ENCODE results near the gene FAM83F. TPM values are rescaled to one million over a fixed set of nuclear protein-coding genes. Genes with fewer than 3 reads are reported as not detected.

Gene FAM83F
- total RNA-seq, 1 donor: not detected

GRCh38 chr22:40009951-40010671, 15.4 kb downstream of the FAM83F start:
- Histone ChIP-seq H3K4me1 (ENCODE audit: insufficient read depth, low read length) (no peaks in the 10 kb centered on the region), H3K27me3 (ENCODE audit: insufficient read depth, low read length) (peaks cover 29% of the 10 kb centered on the region), H3K9me3 (ENCODE audit: low read depth, low read length) (no peaks in the 10 kb centered on the region), H3K36me3 (ENCODE audit: insufficient read depth, low read length) (no peaks in the 10 kb centered on the region), H4K20me1 (ENCODE audit: insufficient read depth, low read length) (no peaks in the 10 kb centered on the region), H3K4me2 (ENCODE audit: insufficient read depth, low read length) (no peak overlapping the region), H3K79me2 (ENCODE audit: insufficient read depth, low read length) (no peaks in the 10 kb centered on the region), H3K4me3 (ENCODE audit: insufficient read depth, low read length) (no peak overlapping the region), H2AFZ (ENCODE audit: low read length) (no peak overlapping the region), H3K27ac (ENCODE audit: low read depth, low read length) (no peak overlapping the region)
- TF ChIP-seq CTCF (IDR thresholded peaks at IDR 0.05; ENCODE audit: extremely low read depth, low read depth, low read length): no peak
- DNase-seq (ENCODE audit: insufficient read length, low spot score, missing footprints): peak; percentile 46

- no peaks in the 10 kb centered on the region for H4K20me1 ChIP-seq (ENCODE audit: insufficient read depth, low read length)
- no peaks in the 10 kb centered on the region for H3K79me2 ChIP-seq (ENCODE audit: insufficient read depth, low read length)
- no peaks in the 10 kb centered on the region for H3K4me1 ChIP-seq (ENCODE audit: insufficient read depth, low read length)
- H3K4me3 ChIP-seq (ENCODE audit: insufficient read depth, low read length): no peak overlapping the region
- H3K9me3 ChIP-seq (ENCODE audit: low read depth, low read length): no peaks in the 10 kb centered on the region
- H3K27me3 ChIP-seq (ENCODE audit: insufficient read depth, low read length): peaks cover 33% of the 10 kb centered on the region
- TF ChIP-seq CTCF (IDR thresholded peaks at IDR 0.05; ENCODE audit: extremely low read depth, low read depth, low read length): no peak
- no peaks in the 10 kb centered on the region for H3K36me3 ChIP-seq (ENCODE audit: insufficient read depth, low read length)
- H3K4me2 ChIP-seq (ENCODE audit: insufficient read depth, low read length): no peak overlapping the region
- H2AFZ ChIP-seq (ENCODE audit: low read length): no peak overlapping the region
- peak; percentile 67 for DNase-seq (ENCODE audit: insufficient read length, low spot score, missing footprints)
- H3K27ac ChIP-seq (ENCODE audit: low read depth, low read length): no peak overlapping the region
Observed at GRCh38 chr22:40010746-40011145, 16.0 kb downstream of the FAM83F start.

- no peaks in the 10 kb centered on the region for H3K36me3 ChIP-seq (ENCODE audit: insufficient read depth, low read length)
- DNase-seq (ENCODE audit: insufficient read length, low spot score, missing footprints): no peak
- TF ChIP-seq CTCF (IDR thresholded peaks at IDR 0.05; ENCODE audit: extremely low read depth, low read depth, low read length): no peak
- no peaks in the 10 kb centered on the region for H4K20me1 ChIP-seq (ENCODE audit: insufficient read depth, low read length)
- H3K9me3 ChIP-seq (ENCODE audit: low read depth, low read length): no peaks in the 10 kb centered on the region
- peaks cover 18% of the 10 kb centered on the region for H3K27me3 ChIP-seq (ENCODE audit: insufficient read depth, low read length)
- H3K4me3 ChIP-seq (ENCODE audit: insufficient read depth, low read length): no peak overlapping the region
- no peaks in the 10 kb centered on the region for H3K79me2 ChIP-seq (ENCODE audit: insufficient read depth, low read length)
- no peak overlapping the region for H3K4me2 ChIP-seq (ENCODE audit: insufficient read depth, low read length)
- H3K27ac ChIP-seq (ENCODE audit: low read depth, low read length): no peak overlapping the region
- no peaks in the 10 kb centered on the region for H3K4me1 ChIP-seq (ENCODE audit: insufficient read depth, low read length)
- no peak overlapping the region for H2AFZ ChIP-seq (ENCODE audit: low read length)
Observed at GRCh38 chr22:40014667-40015248, 20.0 kb downstream of the FAM83F start.

- no peak for DNase-seq (ENCODE audit: insufficient read length, low spot score, missing footprints)
- peaks cover 11% of the 10 kb centered on the region for H3K27me3 ChIP-seq (ENCODE audit: insufficient read depth, low read length)
- H3K4me2 ChIP-seq (ENCODE audit: insufficient read depth, low read length): no peak overlapping the region
- H3K79me2 ChIP-seq (ENCODE audit: insufficient read depth, low read length): no peaks in the 10 kb centered on the region
- TF ChIP-seq CTCF (IDR thresholded peaks at IDR 0.05; ENCODE audit: extremely low read depth, low read depth, low read length): no peak
- no peak overlapping the region for H3K4me3 ChIP-seq (ENCODE audit: insufficient read depth, low read length)
- H3K27ac ChIP-seq (ENCODE audit: low read depth, low read length): no peak overlapping the region
- H3K4me1 ChIP-seq (ENCODE audit: insufficient read depth, low read length): no peaks in the 10 kb centered on the region
- no peak overlapping the region for H2AFZ ChIP-seq (ENCODE audit: low read length)
- H3K36me3 ChIP-seq (ENCODE audit: insufficient read depth, low read length): no peaks in the 10 kb centered on the region
- H3K9me3 ChIP-seq (ENCODE audit: low read depth, low read length): no peaks in the 10 kb centered on the region
- no peaks in the 10 kb centered on the region for H4K20me1 ChIP-seq (ENCODE audit: insufficient read depth, low read length)
Observed at GRCh38 chr22:40015358-40015976, 20.7 kb downstream of the FAM83F start.

Data from osteoblast (primary cell).